Cardiac septum (tissue), 1 donor: ENCODE measurements around the gene CA7. TPM values are rescaled to one million over a fixed set of nuclear protein-coding genes. Genes with fewer than 3 reads are reported as not detected.
A peak's percentile ranks its signal among the peaks of the same experiment; 100 is the strongest.

ENCODE experiments used
- DNase-seq: peaks from one replicate; pipeline ENCODE4 v3.0.0-alpha.2; 2020; ENCODE audit warnings: low spot score
- intact Hi-C: fragments of 100-400 bp; cut with DNase I; formaldehyde crosslinking; loops from one replicate; pipeline ENCODE4 v1.14.0; 2022
- long read RNA-seq: library from polyadenylated mRNA; unstranded; transcript quantifications from one replicate; pipeline ENCODE4 v2.0.0, GENCODE V29; 2021
- total RNA-seq: library from RNA; stranded (reverse); fragmentation: NEBNext Ultra II Directional; extraction: Animal tissue kit (Norgen Biotek cat#: 25700); gene quantifications from one replicate; pipeline ENCODE4 v1.2.1, GENCODE V29; 2021
- donor health status: DM: no; HTN: no; CAD: no.

CA7 gene
- total RNA-seq: not detected
- long read RNA-seq: 0 reads

DNA sequence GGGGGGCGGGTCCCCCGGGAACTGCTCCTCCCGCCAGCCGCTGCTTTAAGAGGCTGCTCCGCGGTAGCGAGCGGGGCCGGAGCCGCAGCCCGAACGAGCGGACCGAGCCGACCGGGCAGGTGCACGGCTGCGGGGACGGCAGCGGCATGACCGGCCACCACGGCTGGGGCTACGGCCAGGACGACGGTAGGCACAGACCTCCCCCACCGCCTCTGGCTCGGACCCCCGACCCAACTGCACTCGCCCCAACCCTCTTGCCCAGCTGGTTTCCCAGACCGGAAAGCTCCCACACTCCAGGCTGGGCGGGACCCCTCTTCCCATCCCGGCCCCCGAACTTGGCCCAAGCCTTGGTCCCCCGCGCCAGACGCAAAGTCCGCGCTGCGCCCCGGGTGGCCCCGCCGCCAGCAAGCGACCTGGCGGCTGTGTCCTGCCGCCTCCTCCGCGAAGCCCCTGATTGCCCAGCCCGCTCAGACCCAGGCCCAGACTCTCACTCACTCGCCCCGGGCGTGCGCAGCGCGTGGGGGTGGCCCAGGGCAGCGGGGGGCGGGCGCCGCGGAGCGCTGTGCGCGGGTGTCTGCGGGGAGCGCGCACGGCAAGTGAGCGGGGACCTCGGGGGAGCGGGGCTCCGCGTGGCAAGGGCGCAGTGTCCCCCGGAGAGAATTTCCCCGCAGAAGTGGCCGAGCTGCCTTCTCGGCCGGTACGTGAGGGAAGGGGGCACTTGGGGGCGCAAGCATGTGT, at the start of gene CA7:
CA7 (plus strand) TSS at position 73 of the 738 bp plus-strand sequence; CDS start at position 147, 74 bp downstream.
- intact Hi-C loops: no loop called here
- no peak for DNase-seq

DNA sequence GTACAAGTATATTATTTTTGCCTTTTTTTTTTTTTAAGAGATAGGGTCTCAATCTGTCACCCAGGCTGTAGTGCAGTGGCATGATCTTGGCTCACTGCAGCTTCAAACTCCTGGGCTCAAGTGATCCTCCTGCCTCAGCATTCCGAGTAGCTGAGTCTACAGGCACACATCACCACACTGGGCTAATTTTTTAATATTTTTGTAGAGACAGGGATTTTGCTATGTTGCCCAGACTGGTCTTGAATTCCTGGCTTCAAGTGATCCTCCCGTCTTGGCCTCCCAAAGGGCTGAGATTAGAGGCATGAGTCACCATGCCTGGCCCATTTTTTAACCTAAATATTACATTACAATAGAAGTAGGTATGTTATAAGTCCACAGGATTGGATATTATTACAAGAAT, 46.1 kb upstream of the CA7 start:
- DNase-seq: no peak
- intact Hi-C loops: no loop called here

GRCh38 chr16:66800856-66801255, 43.4 kb upstream of the CA7 start:
- intact Hi-C loops: no loop called here
- DNase-seq: no peak

GRCh38 chr16:66801320-66802105, 42.7 kb upstream of the CA7 start, which contains the start of gene TERB1:
TERB1 (minus strand) TSS chr16:66801584; CDS start chr16:66796798, 4,786 bp downstream.
- intact Hi-C loops: no loop called here
- no peak for DNase-seq

DNA sequence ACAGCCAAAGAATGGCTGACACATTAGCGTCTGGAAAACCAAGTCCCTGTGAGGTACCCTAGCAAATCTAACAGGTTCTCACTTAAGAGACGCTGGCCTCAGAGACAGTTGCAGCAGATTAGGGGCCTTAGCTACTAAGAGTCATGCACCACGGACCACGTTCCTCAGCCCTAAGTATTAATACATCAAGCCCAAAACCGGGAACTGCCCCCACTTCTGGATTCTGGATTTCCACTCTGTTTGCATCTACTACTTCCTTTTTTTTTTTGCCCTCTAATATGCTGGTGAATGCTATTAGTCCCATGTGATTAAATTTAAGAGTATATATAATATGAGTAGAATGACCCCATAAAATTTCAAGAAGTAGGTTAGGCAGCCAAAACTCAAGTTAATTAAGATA, 42.1 kb upstream of the CA7 start:
- intact Hi-C loops: no loop called here
- DNase-seq: no peak

DNA sequence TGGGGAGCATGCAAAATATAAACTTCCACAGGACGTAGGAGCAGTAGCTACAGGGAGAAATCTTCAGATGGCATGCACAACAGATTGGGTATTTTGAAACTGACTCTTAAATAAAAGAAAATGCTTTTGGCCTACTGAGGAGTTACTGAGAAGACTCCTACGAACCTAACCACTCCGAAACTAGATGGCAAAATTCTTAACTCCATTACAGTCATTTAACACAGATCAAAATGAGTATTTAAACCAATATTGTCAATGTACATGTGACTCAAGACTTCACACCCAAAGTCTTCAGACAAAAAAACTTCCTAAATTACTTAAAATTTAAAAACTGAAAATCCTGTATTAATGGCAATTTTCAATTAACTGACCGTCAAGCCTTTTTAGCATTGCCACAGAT, 34.4 kb upstream of the CA7 start:
- DNase-seq: no peak
- intact Hi-C loops: no loop called here

- intact Hi-C loops: no loop called here
Measured at GRCh38 chr16:66810391-66810790, 33.8 kb upstream of the CA7 start.

DNA sequence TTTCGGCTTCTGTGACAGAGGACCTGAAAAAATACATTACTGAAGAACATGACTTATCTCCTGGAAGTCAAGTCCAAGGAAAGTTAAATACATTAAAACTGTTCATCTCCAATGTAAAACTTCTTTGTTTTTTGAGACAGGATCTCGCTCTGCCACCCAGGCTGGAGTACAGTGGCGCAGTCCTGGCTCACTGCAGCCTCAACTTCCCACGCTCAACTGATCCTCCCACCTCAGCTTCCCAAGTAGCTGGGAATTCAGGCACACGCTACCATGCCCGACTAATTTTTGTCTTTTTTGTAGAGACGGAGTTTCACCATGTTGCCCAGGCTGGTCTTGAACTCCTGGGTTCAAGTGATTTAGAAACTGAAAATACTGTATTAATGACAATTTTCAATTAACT, 33.2 kb upstream of the CA7 start:
- DNase-seq: no peak
- intact Hi-C loops: no loop called here

More at GRCh38 chr16:66810391-66810790, 33.8 kb upstream of the CA7 start:
- no peak for DNase-seq

DNA sequence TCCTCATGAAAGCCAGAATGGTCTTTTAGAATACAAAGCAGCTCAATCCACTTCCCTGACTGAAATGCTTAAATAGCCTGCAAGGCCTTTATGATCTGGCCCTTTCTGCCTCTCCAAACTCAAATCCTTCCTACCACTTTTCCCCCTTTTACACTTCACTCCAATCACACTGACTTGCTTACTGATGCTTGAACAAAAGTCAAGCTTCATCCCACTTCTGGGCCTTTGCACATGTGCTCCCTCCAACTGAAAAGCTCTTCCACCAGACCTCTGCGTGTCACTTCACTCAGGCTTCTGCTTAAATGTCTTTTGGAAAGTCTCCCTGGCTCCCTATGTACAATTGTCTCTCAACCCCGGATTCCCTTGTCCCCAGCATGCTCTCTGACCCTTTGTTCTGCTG, 29.5 kb upstream of the CA7 start:
- no peak for DNase-seq
- intact Hi-C loops: no loop called here

GRCh38 chr16:66824006-66824405, 20.2 kb upstream of the CA7 start:
- intact Hi-C loops: no loop called here

DNA sequence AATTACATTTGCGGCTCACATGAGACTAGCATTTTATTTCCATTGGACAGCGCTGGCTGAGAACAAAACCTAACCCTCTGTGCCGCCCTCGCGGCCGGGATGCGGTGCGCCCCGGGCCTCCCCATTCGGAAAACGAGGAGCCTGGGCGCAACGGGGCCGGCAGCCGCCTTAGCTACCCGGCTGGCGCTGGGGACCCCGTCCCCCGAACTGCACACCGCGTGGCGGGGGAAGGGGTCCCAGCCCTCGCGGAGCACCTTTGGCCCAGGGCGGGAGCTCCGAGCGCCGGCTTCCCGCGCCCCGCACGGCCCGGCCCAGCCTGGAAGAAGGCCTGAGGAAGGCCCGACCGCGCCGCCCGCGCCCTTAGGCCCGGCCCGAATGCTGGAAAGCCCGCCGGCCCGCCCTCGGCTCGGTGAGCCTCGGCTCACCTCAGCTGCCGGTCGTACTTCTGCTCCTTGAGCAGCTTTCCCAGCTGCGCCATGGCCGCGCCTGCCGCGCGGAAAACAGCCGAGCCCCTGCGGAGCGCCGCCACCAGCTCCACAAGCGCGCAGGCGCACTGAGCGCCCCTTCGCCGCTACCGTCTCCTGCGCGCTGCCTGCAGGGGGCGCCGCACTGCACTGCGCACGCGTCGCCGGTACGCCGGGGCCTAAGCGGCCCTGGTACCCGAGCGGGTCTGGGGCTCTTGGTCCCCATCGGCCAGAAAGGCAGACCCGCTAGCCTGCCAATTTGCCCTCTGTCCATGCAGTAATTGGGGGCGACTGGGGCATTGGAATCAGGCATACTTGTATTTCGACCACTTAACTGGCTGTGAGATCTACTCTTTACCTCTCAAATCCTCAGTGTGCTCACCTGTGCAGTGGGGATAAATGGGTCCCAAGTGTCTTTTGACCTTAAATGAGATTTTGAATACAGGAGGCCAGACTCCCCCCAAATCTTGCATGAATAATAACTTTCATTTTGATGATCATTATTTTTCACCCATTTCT, 13.5 kb upstream of the CA7 start, which contains the start of gene NAE1:
NAE1 (minus strand) TSS at position 555 of the 983 bp plus-strand sequence; CDS start at position 478, 77 bp downstream.
- DNase-seq: peak; percentile 94
- intact Hi-C loops: loop anchor here (5.0 kb wide), 1 partner anchor 37 kb away; no protein-coding TSS in a partner anchor

More at GRCh38 chr16:66824006-66824405, 20.2 kb upstream of the CA7 start:
- DNase-seq: no peak

DNA sequence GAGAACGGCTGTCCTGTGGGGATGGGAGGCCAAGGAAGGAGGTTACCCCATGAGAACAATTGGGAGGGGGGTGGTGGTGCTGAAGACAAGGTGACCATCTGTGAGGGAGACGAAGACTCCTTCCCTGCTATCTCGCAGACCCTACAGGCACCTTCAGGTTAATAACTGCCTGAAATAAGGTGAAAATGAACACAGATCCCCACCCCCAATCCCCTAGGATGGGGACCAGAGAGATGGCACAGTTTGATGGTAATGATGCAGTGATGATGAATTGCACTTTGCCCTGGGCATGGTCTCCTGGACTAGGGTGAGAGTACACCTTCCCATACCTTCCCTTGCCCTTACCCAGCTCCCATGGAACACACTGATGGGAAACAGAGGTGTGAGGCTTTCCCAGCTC, 12.0 kb upstream of the CA7 start:
- no peak for DNase-seq
- intact Hi-C loops: loop anchor here (5.0 kb wide), 1 partner anchor 35 kb away; no protein-coding TSS in a partner anchor

DNA sequence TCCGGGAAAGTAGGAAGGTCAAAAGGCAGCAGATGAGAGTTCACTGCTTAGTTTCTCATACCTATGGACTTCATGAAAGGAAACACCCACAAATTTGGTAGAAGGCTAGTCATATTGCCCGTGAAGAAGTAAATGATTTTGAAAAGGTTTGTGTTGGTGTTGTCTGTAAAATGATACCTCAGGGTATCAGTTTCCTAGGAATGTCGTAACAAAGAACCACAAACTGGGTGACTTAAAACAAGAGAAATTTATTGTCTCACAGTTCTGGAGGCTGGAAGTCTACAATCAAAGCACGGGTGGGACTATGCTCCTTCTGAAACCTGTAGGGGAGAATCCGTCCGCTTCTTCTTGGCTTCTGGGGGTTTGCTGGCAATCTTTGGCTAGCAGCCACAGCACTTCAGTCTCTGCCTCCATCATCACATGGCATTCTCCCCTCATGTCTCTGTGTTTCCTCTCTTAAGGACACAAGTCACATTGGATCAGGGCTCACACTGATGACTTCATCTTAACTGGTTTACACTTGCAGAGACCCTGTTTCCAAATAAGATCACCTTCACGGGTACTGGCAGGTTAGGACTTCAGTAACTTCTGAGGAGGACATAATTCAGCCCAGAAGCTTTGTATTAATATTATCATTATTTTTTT, 11.4 kb upstream of the CA7 start:
- no peak for DNase-seq
- intact Hi-C loops: loop anchor here (5.0 kb wide), 1 partner anchor 35 kb away; no protein-coding TSS in a partner anchor

DNA sequence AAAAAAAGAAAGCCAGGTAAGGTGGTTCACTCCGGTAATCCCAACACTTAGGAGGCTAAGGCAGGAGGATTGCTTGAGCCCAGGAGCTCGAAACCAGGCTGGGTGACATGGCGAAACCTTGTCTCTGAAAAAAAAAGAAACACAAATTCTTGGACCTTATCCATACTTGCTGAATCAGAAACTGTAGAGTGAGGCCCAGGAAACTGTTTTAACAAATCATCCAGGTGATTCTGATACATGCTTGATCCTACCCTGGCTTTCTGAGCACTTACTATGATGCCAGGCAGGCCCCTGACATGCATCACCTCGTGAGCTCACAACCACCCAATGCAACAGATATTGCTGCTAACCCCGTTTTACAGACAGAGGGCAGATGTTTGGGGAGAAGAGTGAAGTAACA, 9.5 kb upstream of the CA7 start:
- intact Hi-C loops: loop anchor here (5.0 kb wide), 1 partner anchor 33 kb away; no protein-coding TSS in a partner anchor
- DNase-seq: no peak

GRCh38 chr16:66840883-66841282, 3.3 kb upstream of the CA7 start:
- intact Hi-C loops: no loop called here
- no peak for DNase-seq

DNA sequence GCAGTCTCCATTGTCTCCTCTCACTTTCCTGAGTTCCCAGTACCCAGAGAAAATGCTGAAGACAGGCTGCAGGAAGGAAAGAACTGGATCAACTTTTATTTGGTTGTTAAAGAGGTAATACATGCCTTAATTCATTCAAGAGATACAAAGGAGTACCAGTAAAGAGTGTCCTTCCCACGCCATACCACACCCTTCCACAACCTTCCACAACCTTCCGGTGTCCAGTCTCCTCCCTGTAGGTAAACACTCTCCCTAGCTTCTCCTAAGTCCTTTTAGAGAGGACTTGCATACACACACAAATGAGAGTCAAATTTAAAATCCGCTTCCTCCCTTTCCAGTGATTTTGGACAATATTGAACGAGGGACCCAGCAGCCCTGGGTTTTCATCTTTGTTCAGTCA, 2.8 kb upstream of the CA7 start:
- intact Hi-C loops: no loop called here

GRCh38 chr16:66842765-66843164, 1.4 kb upstream of the CA7 start:
- intact Hi-C loops: no loop called here
- DNase-seq: no peak

More for the DNA sequence above, 2.8 kb upstream of the CA7 start:
- DNase-seq: no peak

DNA sequence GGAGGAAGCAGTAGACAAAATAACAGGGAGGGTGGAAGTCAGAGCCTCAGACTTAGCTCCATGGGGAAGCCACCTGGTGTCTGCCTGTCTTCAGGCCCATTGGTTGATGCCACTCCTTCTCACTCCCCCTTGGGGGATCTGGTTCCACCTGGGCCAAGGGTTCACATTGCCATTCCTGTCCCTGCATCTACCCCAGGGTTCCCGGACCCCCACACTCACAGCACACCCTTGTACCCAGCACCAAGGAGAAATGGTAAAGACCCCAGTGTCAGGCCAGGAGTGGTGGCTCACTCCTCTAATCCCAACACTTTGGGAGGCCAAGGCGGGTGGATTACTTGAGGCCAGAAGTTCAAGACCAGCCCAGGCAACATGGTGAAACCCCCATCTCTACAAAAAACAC, 1.0 kb upstream of the CA7 start:
- intact Hi-C loops: no loop called here
- DNase-seq: no peak

DNA sequence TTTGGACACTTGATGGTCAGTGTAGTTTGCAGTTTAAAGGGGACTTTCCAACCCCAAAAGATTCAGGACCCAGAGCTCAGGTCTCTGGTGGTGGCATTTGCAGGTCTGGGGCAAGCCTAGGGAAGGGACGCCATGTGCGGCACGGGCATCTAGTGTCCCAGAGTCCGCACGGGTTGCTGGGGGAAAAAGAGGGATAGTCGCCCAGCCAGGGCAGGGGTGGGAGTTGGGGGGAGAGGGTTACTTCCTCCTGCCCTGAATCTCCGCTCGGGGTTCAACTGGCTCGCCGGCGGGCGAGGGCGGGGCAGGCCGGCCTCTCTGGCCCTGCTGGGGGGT, 239 bp upstream of the CA7 start:
- no peak for DNase-seq
- intact Hi-C loops: no loop called here
